ENCODE results near the gene CDC25A.

GRCh38 chr3:48142316-48142870 is 45.8 kb downstream of the CDC25A start:
- no peak for TF ChIP-seq CTCF (IDR thresholded peaks at IDR 0.05; ENCODE audit: low read length)
- no peak for TF ChIP-seq EZH2 (IDR thresholded peaks at IDR 0.05; ENCODE audit: borderline replicate concordance, low read length)
